IPS DF 4.7 (cell line): ENCODE results near the gene FAM120C.

ENCODE experiments used
- DNase-seq: peaks from one replicate; pipeline ENCODE4 v3.0.0-alpha.2; 2013; ENCODE audit warnings: low spot score; ENCODE audit errors: extremely low read depth

Gene FAM120C

GRCh38 chrX:54182864-54183613, at the start of gene FAM120C:
Gene FAM120C, minus strand, starts transcription at chrX:54183254. Its CDS starts 56 bp downstream, at chrX:54183198.
- no peak for DNase-seq

- no peak for DNase-seq
These were observed 47.5 kb upstream of the FAM120C start for GRCh38 chrX:54230435-54231148.

DNA sequence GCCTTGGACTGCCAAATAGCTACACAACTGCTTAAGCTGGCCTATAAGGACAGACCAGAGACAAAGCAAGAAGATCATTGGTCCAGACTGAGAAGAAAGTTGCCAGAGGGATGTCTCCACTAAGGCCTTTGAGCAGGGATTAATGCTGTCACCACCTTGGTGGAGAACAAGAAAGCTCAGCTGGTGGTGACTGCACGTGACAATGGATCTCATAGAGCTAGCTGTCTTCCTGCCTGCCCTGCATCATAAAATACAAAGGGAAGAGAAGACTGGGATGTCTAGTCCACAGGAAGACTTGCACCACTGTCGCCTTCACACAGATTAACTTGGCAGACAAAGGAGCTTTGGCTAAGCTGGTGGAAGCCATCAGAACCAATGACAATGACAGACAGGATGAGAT, 40.5 kb upstream of the FAM120C start:
- DNase-seq = no peak

GRCh38 chrX:54213603-54214002, 30.5 kb upstream of the FAM120C start:
- DNase-seq = no peak

DNA sequence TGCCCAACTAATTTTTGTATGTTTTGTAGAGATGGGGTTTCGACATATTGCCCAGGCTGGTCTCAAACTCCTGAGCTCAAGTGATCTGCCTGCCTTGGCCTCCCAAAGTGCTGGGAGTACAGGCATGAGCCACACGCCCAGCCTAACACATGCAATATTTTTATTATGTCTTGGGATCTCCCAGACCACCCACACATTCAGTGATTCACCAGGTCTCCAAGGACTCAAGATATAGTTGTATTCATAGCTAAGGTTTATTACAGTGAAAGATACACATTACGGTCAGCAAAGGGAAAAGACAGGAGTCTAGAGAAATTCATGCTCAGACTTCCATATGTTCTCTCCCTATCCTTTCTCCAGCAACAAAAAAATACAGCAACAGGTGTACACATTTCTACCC, 25.5 kb upstream of the FAM120C start:
- no peak for DNase-seq

DNA sequence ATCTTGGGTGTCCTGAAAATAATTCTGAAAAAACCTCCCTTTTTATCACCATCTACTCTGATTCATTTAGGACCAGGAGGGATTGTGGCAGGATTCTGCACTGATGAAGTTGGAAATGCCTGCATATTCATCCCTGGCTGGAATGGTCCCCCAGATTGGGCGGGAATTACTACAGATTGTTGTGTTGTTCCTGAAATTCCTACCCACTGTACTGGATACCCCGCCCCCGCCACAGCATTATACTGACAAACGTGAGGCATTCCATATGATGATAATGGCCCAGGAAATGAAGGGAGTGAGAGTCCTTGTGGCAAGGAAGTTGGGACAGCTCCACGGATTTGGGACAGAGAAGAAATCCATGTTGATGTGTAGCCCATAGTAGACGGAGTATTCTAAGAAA, 15.2 kb upstream of the FAM120C start:
- DNase-seq = no peak

DNA sequence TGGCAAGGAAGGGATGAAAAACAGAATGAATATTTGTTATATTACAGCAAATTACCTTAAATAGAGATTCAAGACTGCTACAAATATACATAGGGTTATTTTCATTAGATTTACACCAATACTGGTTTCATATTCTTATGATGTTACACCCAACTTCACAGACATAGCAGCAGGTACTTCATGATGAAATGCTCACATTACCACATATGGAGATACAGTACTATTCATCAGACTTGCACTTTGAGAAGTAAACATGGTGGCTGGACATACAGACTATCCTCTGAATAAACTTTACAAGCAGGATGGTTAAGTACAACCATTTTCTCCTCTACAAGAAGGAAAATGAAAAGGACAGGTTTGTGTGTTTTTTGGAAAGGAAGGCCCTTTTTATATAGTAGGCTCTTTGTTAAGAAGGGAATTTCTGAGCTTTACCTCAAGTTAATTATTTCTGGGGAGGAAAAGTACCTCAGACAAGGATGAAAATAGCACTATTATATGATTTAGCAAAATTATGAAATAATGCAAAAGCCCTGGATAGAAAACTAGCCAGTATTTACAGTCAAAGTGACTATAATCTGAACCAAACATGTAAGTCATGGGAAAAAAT, 12.0 kb upstream of the FAM120C start:
- no peak for DNase-seq

GRCh38 chrX:54193085-54193821, 10.2 kb upstream of the FAM120C start:
- DNase-seq = no peak

DNA sequence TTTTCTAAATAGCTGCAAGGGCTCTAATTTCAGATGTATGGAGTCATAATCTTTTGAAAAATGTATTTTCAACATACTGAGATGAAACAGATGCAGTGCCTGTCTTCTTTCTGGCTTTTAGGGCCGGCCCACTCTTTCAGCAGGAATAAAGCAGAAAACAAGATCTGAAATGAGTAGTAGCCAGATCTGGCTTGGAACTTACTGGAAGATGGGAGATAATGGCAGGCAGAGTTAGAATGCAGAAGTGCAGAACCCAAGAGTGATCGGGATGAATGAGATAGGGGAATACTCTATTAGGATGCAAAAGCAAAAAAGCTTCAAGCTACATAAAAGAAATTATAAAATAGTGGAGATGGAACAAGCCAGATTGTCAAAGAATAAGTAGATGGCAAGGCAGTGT, 1.4 kb upstream of the FAM120C start:
- no peak for DNase-seq

DNA sequence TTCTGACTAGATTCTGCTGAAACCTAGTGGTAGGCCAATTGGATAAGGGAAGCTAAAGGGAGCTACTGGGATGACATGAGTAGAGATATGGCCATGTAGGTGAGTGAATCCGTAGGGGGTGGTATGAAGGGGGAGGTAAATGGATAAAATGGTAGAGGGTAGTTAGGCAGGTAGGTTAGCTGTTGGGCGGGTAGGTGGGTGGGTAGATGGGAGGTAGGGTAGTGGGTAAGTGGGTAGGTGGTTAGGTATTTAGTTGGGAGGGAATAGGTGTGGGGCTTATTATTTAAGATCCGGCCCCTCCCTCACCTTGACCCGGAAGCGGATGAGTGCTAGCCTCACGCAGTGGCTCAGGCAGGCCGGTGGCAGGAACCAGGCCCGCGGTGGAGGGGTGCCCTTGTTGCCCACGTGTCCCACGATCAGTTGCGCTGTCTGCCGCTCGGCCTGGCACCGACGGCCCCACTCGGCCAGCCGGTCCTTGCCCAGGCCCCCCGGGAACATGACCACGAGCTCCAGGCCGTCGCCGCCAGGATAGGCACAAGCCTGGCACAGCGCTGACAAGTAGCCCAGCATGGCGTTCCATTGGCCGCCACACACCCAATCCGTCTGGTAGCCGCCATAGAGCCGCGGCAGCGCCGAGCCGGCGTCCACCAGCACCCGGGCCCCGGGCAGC, 725 bp downstream of the FAM120C start:
- DNase-seq = no peak

- no peak for DNase-seq
These were observed 1.7 kb downstream of the FAM120C start for GRCh38 chrX:54181202-54181953.

DNA sequence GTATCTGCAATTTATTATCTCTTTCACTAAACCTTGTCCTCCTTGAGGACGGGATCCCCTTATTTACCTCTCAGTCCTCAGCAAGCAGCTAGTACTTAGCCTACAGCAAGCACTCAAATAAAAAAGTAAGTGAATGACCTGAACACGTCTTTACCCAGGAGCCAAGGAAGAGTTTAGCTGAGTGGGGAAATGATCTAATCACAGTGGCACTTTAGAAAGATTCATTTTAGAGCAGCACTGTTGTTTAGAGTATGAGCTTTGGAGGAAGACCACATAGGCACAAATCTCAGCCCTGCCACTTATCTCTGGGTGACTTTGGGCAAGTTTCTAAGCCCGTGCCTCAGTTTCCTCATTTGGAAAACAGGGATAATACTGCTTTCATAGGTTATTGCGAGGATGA, 2.7 kb downstream of the FAM120C start:
- DNase-seq = no peak

GRCh38 chrX:54178100-54178940, 4.7 kb downstream of the FAM120C start:
- DNase-seq = no peak

GRCh38 chrX:54177306-54177705, 5.7 kb downstream of the FAM120C start:
- no peak for DNase-seq

DNA sequence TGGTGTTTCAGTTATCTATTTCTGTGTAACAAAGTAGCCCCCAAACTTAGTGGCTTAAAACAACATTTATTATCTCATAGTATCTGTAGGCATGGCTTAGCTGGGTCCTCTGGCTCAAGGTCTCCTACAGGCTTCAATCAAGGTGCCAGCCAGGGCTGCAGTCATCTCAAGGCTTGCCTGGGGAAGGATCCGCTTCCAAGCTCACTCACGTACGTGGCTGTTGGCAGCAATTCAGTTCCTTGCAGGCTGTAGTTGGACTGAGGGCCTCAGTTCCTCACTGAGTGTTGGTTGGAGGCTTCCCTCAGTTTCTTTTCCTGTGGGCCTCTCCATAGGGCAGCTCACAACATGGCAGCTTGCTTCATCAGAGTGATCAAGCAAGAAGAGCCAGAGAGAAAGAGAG, 9.3 kb downstream of the FAM120C start:
- DNase-seq = no peak

- no peak for DNase-seq
These were observed 10.6 kb downstream of the FAM120C start for GRCh38 chrX:54172455-54172854.

DNA sequence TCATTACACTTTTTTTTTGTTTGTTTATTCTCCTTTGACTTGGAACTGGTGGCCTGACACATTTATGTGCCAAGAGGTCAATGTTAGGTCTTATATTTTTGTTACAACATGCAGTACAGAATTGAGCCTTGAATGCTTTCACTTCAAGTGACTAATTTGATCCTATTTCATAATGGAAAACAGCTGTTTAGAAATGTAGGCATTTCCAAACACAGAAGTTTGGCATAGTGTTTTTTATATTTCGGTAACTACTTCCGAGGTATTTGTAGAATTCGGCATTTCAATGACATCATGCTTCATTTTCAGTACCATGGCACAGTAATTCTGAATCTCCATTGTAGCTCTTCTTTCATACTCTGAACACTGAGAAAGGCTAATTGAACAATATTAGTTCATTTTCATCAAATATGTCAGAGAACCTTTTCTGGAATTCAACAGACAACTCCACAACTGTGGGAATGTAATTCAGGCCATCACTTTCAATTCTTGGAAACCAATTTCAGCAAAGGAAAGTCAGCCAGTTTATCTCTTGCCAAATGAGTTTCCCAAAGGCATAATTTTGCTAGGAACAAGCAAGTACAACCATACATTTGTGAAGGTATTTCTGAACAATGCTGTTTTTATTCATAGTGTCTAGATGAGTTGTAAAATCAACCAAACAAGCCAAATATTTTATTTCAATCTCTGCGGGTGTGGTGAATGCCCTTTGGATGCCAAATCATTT, 11.4 kb downstream of the FAM120C start:
- DNase-seq = no peak

DNA sequence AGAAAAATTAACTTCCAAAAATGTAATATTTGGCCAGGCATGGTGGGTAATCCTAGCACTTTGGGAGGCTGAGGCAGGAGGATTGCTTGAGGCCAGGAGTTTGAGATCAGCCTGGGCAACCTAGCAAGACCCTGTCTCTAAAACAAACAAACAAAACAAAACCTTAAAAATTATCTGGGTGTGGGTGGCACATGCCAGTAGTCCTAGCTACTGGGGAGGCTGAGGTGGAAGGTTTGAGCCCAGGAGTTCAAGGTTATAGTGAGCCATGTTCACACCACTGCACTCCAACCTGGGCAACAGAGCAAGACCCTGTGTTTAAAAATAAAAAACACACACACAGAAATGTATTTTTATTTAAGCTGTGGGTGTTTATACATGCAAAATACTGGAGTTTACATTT, 12.0 kb downstream of the FAM120C start:
- DNase-seq = no peak

DNA sequence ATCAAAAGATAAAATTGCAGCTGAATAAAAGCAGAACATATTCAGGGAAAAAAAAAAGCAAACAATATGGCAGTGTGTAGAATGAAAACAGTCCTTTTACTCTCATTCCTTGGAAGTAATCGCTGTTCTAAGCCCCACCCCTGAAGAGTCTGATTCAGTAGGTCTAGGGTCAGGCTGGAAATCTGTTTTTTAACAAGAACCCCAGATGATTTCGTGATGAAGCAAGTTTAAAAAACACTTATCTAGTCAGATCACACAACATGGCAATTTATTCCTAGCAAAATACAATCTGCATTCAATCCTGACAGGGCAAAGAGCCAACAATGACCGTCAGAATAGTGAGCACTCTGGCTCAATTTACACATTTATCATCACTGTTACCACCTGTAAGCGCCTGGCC, 16.1 kb downstream of the FAM120C start:
- no peak for DNase-seq
